Amygdala (tissue), 56 donors: Measurements from ENCODE around the gene IQCK.
A peak's percentile ranks its signal among the peaks of the same experiment; 100 is the strongest.

Experiments used
- DNase-seq, 56 donors: peaks; one replicate each; lab custom pipeline; 2025; lab: John Stamatoyannopoulos, UW

The IQCK gene

DNA sequence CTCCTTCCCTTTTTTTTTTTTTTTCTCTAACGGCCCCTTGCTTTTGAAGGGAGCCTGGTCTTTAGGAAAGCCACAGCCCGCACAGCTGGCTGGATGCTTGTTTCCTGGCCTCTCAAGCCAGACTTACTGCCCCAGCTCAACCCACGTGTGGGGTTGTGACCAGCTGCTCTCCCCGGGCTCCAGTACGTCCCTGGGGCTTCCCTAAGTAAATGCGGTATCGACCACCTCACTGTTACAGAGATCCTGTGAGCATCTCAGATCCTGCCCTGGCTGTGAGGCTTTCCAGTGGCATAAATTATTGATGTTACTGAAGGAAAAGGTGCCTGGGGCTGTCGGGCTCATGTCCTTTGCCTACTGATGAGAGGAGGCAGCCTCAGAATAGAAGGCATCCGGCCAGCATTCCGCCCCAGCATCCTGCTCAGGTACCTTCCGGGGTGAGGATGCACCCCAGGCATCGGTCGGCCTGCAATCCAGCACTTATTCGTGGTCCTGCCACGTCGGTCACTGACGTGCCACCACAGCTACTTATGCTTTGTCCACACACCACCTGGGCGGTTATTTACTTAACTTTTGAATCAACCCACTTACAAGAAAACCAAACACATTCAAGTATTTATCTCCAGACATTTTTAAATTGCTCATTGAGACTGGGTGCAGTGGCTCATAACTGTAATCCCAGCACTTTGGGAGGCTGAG lies 156.9 kb downstream of the IQCK start:
- peak in 1 of 56 donors; percentile 18 for DNase-seq

DNA sequence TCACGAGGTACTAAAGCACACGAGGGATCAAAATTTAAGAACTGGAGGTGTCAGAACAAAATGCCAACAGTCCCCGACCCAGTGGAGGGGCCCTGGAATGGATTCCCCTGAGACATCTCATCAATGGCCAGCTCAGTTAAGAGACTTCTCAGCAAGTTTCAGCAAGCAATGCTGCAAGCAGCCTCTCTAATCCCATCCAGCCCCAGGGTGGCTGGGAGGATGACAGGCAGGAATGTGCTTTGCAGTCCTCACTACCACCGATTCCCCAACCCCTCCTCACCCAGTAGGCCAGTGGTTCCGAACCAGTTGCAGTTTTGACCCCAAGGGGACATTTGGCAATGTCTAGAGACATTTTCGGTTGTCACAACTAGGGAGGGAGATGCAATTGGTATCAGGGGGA lies 157.8 kb downstream of the IQCK start:
- DNase-seq, result peak in 1 of 56 donors; percentile 34

DNA sequence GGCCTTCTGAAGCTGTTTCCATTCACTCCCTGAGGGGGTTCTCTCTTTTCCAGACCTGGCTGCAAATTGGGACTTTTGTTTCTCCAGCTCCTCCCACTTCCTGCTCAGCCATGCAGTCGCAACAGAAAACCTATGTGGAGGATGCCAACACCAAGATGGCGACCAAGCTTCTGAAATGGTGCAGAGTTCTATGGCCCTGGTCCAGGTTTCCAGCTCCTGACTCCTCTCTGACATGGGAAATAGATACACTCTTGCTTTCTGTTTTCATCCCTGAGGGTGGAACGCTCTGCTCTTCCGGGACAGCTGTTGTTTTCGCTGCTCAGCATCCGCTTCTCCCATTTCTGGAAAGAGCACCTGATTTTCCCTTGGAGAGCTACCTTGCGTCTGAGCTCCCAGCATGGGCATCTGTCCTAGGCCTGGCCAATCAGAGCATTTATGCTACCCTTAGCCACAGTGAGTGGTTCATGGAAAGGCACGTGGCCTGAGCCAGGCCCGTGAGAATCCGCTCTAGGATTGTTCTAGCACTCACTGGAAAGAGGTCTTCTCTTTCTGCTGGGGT lies 158.5 kb downstream of the IQCK start:
- DNase-seq, result peak in 8 of 56 donors; percentile 20 to 62 (median 28)

DNA sequence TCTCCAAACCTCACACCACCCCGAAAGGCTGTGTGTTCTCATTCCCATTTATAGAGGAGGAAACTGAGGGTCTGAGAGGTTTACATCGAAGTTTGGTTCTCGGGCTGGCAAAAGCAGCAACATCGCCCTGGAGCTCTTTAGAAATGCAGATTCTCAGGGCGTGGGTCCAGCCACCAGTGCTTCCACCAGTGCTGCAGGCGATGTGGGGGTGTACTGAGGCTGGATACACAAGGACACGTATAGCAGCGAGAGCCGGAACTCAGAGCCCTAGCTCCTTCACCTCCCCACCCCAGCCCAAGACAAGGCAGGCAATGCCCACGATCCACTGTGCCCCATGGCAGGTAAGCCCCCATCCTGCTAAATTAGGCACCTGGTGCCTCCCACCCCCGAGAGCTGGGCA lies 160.7 kb downstream of the IQCK start:
- peak in 4 of 56 donors; percentile 35 to 64 (median 47) for DNase-seq

DNA sequence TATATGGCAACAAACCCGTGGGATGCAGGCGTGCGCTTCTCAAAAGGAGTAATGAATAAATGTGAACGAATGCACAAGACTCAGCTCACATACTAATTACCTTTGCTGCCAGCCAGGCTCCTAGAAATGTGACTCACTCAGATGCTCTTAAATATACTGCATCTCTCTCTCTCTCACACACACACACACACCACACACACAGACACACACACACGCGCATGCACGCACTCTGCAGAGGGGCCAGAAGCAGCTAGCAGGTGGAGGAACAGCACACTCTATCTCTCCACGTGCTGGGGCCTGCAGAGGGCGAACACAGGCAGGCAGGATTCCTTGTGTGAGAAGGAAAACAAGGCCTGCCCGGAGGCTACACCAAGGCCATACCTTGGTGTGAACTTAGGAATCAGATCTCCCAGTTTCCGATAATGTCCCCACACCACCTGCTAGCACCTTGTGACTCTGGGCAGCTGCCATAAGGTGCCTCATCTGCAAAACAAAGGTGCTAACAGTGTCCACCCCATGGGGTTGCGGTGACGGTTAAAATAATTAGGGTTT lies 161.2 kb downstream of the IQCK start:
- peak in 23 of 56 donors; percentile 19 to 67 (median 46) for DNase-seq

DNA sequence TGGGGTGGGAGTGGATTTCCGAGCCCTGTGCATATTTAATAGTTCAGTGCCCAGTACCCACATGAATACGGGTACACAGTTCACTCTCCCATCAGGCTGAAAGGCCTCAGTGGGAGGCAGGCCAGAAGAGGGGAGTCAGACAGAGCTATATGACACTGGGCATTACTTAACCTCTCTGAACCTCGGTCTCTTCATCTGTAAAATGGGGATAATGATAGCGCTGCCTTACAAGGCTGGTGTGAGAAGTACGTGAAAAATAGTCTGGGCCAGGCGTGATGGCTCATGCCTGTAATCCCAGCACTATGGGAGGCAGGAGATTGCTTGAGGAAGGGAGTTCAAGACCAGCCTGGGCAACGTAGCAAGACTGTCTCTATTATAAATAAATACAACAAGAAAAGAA lies 163.0 kb downstream of the IQCK start:
- DNase-seq, result no peak

DNA sequence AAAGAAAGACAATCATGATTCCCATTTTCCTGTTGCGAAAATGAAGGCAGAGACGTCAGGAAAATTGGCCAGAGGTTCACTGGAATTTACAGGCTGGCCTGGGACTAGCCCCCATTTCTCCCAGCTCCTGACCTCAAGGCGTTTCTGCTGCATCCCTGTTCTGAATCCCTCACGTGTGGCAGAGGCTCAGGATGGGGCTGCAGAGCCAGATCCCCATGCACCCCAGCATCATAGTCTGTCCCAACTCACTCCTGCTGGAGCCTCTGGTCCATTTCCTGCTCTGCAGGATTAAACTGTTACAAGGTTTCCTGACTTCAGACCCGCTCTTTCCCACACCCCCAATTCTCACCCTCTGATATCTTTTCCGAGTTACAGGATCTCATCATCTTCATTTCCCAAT lies 163.7 kb downstream of the IQCK start:
- DNase-seq, result peak in 1 of 56 donors; percentile 42

DNA sequence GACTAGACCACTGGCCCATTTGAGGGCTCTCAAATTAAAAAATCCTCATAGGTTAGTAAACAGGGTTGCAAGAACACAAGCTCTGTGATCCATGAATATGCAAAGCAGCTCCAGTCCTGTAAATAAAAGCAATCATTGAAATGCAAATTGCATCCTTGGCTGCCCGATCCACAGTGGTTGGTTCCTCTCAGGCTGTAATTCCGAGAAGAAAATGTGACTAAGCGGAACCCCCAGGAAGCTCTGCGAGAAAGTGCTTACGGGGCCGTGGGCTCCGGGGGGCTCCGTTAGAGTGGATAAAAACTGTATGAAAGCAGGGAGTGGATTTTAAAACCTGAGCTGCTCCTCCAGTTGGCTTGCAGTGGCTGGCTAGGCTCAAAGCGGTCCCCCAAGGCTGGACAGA lies 164.1 kb downstream of the IQCK start:
- DNase-seq, result peak in 42 of 56 donors; percentile 14 to 75 (median 42)

DNA sequence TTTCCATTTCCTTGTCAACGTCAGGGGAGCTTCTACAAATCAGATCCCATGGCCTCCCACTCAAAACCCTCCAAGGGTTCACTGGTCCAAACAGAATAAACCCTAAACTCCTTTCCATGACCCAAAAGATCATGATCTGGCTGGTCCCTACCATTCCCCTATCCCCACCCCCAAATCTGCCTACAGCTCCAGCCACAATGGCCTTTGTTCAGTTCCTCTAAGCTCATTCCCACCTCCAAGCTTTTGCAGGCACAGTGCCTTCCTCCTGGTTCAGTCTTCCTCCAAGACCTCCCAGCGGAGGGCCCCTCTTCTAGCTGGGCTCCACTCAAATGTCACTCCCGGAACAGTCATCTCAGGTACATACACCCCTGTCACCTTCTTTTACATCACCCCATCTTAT lies 164.6 kb downstream of the IQCK start:
- DNase-seq, result peak in 21 of 56 donors; percentile 11 to 72 (median 44)

DNA sequence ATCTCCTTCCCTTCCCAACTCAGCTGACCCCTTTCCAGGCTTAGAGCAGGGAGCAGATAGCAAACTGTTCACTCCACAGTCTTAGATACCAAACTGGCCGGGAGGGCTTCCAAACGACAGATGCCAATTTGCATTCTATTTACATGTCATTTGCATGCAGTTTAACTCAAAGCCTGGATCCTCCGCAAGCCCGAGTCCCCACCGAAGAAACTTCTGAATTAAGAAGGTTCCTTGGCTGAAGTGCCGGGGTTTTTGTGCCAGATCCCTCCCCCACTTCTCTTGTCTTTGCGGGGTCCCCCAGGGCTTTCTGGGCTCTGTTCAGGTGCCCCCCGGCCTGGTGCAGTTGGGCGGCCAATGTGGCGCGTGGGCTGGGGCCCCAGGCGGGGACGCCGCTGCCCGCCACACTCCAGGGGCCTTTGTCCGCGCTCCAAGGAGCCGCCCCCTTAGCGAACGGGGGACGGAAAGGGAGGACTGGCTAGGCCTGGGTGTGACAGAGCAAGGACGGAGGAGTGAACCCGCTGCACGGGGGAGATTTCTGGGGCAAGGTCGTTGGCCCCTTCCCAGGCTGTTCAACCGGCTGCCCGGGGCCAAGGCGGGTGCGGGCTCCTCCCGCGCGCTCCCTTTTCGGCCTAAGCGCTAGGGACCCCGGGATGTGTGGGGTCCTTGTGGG lies 165.4 kb downstream of the IQCK start:
- DNase-seq, result peak in 53 of 56 donors; percentile 41 to 96 (median 73)

DNA sequence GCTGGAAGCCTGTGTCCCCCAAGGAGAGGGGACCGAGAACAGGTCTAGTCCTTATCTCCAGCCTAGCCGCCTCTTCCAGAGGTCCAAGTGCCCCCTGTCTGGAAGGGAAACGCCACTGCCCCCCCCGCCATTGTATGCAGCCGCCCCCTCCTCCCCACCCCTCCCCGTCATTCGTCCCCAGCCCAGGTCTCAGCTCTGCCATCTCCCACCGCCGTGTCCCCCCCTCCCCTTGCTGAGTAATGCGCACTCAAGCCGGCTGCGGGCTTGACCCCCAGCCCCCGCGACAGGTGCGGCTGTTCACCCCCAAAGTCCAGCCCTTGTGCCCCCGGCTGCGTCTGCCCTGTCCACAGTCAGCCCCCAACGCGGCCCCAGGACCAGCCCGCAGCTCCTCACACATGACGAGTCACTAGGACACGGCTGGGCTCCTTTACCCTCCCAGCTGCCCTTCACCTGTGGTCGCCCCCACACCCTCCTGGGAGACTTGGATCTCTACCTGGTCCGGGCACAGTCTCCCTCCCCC lies 166.0 kb downstream of the IQCK start:
- DNase-seq, result peak in 10 of 56 donors; percentile 27 to 71 (median 45)

DNA sequence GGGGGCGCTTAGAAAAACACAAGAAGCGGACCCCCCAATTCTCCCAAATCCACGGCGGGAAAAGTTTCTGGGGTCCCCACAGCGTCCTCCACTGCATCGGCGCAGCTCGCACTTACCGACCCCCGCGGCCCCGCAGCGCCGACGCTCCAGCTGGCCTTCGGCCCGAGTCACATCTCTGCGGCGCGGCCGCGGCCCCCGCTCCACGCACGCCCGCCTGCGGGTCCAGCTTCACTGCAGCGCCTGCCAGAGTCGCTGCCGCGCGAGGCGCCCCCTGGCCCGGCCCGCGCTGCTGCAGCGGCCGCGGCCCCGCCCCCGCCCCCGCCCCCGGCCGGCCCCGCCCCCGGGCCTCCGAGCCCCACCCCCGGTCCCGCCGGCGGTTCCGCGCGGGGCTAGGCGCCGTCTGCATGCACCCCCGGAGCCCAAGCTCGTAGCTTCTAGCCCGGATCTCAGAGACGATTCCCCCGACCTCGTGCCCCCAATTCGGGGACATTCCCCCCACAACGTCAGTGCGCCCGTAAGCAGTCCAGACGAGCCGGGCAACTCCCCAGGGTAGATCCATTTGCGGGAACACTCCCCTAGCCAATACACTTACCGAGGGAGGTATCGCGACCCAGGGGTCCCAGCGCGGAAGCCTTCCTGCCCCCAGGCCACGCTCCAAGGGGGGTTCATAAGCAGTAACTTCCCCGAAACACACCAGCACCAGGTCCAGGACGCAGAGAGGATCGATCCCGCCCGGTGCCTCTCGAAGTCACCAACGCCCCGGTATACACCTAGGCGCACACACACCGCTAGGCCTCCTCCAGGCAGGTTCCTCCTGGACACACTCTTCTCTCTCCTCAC lies 166.8 kb downstream of the IQCK start, which contains the start of gene GPRC5B:
Gene GPRC5B (minus strand): TSS at position 238 of the 840 bp plus-strand sequence. CDS start 12,003 bp downstream, outside the sequence.
- peak in 43 of 56 donors; percentile 27 to 83 (median 63) for DNase-seq

DNA sequence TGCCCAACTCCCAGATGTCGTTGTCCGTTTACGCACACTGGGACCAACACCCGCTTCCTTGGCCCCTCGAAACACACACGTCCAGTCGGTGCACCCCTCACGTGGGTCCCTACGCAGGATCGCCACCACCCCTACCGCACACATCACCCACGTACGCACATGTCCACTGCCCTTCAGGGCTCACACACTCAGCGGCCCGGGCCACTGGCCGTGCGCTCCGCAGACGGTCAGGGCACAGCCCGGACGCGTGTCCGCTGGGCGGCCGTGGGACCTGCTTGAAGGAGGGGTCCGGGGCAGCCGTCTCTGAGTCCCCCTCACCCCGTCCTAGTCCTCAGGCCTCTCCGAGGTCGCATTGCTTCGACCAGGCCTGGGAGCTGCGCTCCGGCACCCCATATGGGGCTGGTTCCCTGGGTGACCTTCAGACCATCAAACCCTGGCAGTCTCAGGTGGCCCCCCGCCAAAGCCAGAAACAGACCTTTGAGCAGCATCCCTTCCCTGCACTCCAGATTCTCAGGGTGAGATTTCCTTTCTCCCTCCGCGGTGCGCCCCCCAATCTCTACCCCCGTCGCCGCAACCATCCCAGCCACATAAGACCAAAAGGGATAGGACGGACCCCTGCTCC lies 167.5 kb downstream of the IQCK start:
- DNase-seq, result peak in 18 of 56 donors; percentile 19 to 76 (median 51)

DNA sequence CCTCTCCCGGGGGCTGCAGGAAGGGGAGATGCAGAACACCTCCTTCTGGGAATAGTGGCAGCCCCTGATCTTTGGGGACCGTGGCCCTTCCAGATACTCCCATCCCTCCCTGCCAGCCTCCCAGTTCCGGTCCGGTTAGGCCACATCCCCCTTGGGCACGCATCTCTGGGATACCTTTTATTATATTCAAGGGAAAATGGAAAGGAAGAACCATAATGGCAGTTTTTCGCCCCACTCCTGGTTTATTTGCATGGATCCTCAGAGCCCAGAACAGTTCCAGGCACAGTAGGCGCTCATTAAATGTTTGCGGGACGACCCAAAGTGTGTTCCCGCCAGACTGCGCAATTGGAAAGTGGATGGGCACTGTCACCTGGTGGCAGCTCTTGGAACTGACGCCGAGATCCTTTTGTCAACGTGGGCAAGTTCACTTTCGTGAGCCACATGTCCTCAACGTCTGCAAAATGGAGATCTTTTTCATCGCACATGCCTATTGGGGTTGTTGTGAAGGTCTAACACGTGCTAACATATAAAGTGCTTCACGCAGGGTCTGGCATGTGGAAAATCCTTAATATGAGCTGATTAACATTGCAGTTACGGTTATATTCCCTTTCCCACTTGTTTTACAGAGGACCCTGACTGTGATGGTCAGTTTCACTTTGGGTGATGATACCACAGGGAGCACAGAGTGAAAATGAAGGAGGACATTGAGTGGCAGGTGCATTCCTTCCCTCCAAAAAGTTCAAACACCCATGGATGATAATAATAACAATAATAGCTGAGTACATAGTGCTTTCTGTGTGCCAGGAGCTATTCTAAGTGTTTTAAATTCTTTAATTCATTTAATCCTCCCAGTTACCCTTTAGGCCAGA lies 168.2 kb downstream of the IQCK start:
- peak in 51 of 56 donors; percentile 13 to 90 (median 66) for DNase-seq

DNA sequence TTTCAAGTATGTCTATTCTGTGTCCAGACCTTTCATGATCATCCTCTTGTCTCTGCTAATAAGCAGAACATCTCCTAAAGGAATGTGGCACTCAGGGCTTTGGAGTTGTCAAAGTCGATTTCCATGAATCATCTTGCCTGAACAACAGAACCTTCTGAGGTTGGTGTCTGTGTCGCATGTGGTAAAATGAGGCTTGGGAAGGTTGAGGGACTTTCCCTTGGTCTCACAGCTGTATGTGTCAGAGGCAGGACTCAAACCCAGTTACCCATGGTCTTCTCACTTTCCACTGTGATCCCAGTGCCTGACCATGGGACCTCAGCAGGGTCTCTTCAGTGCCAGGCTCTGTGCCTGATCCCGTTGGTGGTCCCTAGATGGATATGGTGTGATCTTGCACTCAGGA lies 170.8 kb downstream of the IQCK start:
- no peak for DNase-seq

DNA sequence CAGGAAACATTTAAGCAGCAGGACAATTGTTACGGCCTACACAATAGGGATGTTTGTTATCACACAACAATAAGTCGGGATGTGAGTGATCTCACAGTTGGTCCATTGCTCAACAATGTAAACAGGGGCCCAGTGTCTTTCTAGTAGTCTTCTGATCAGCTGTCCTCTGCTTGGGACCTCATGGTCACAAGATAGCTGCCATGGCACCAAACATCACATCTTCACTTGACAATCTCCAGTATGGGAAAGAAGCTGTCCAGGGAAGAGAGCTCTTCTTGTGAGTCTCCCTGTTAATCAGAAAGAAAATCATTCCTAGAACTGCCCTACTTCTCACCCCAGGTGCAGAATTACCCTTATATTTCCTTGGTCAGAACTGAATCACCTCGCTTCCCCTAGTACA lies 172.8 kb downstream of the IQCK start:
- DNase-seq, result no peak

DNA sequence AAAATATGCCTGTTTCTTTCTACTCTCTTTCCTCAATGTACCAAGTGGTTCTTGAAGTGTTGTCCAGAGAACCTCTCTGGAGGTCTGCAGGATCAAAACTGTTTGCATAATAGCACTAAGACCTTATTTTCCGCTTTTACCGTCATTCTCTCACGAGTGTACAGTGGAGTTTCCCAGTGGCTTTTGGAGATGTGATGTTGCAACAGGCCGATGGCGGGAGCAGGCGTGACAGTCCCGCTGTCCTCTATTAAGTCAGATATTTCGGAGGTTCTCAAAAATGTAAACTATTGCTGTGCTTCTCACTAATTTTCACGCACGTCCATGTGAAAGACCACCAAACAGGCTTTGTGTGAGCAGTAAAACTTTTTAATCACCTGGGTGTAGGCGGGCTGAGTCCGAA lies 174.8 kb downstream of the IQCK start:
- DNase-seq, result no peak

DNA sequence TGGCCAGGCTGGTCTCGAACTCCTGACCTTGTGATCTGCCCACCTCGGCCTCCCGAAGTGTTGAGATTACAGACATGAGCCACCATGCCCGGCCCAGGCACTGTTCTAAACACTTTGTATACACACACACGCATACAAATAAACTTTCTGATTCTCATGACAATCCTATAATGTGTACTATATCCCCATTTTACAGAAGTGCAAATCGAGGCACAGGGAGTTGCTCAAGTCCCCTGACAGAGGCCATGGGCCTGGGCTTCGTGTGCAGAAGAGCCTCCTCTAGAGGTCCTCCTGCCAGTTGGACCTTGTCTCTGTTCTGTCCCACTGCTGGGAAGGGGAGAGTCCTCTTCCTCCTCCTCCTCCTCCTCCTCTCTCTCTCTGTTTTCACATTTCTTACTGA lies 176.5 kb downstream of the IQCK start:
- no peak for DNase-seq

DNA sequence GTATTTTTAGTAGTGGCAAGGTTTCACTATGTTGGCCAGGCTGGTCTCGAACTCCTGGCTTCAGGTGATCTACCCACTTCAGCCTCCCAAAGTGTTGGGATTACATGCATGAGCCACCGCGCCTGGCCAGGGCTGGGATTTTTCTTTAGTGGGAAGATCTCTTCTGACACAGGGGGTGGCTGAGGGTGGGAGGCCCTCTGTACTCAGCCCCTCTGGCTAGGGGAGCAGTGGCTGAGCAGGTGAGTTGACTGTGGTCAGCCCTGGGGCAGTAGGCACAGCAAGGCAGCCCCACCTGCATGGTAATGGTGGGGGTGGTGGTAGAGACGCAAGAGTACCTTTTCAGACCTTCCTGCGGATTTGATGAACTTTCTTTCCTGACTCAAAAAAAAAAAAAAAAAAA lies 178.9 kb downstream of the IQCK start:
- no peak for DNase-seq
